Endometrium (tissue), 2 donors: ENCODE data around the gene ANO4.
"Not testable (repeated sequence)": the region's sequence is repeated elsewhere in the genome, so short reads cannot be mapped to it uniquely, and the experiment has no call there.

Source experiments
- FAIRE-seq: peaks from 2 replicates; lab custom pipeline; 2012; peaks lifted over from hg19 to GRCh38; lab: Jason Lieb, UNC
- donor health status: control.
- donor health status: control.

ANO4 gene

DNA sequence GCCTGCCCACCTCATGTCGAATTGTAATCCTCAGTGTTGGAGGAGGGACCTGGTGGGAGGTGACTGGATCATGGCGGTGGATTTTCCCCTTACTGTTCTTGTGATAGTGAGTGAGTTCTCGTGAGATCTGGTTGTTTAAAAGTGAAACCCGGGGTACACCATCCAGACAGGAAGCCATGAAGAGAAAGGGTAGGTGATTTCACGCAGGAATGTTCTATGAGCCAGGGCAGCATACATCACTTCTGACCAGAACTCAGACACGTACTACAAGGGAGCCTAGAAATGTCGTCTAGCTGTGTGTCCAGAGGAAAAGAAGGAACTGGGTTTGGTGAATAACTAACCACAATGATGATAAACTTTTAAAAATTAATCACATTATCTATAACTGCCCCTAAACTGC lies 80.6 kb downstream of the ANO4 start:
- FAIRE-seq: no peak

DNA sequence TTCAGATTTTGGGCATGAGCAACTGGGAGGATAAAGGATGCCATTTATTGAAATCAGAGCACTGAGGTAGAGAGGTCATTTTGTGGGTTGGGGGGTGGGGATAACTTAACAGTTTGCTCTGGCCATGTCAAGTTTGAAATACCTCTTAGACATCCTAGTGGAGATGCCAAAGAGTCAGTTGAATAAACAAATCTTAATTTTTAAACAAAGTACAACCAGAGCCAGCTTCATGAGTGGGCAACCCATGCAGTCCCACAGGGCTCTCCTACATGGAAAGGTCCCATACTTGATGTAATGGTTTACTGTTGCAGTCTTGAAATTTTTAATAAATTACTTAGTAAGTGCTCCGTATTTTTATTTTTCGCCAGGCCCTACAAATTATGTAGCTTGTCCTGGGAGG lies 81.2 kb downstream of the ANO4 start:
- no peak for FAIRE-seq

DNA sequence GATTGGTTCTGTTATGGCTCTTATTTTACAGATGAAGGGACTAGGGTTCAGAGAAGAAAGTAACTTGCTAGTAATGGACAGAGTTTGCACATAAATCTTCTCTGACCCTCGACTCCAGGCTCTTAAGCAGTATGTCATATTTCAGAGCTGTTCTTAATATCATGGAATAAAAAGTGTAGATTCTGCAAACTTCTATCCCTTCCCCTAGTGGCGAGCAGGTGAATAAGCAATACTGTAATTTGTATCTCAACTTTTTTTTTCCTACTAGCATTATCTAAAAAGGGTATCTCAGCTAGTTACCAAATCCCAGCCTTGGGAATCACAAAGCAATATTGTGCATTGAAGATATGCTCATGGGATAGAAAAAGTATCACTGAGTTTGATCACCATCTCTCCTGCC lies 83.2 kb downstream of the ANO4 start:
- FAIRE-seq: no peak

DNA sequence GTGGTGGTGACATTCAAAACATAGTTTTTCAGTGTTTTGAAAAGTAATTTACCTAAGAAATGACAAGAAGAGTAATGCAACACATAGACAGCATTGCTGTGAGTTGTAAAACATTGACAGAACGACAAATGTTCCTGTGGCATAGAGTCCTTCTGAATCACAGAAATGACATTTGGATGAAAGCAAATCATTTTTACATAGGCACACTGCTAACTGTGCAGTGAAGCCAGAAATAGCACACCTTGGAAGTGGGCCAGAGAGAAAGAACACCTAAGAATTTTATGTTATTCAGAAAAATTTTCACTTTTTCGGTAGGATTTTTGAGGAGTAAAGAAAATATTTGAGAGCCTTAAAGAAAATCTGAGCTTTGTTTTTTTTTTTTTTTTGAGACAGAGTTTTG lies 100.6 kb downstream of the ANO4 start:
- no peak for FAIRE-seq

DNA sequence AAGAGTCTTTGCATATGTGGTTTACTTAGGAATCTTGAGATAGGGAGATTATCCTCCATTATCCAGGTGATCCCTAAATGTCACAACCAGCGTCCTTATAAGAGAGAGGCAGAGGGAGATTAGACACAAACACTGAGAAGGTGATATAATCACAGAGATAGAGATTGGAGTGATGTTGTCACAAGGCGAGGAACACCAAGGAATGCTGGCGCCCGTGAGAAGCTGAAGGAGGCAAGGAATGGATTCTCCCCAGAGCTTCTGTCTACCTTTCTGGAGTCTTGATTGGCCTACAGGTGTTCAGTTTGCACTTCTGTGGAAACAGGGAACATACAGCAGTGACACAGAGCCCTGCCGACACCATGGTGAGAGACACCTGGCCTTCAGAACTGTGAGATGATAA lies 101.6 kb downstream of the ANO4 start:
- no peak for FAIRE-seq

DNA sequence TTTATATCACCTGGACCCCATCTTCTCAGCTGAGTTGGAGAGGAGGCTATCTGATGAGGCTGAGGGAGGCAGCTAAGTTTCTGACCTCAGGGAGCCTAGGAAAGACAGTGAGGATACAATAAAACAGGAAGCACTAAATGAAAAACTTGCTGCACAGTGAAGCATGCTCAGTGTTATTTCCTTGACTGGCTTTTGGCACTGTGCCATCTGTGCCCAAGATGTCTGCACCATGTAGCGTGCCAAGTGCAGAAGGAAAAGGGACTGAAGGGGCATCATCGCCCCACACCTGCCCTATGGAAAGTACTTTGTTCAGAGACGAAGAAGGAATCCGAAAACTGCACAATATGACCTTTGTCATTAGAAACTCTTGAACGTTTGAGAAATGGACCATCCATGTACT lies 102.7 kb downstream of the ANO4 start:
- no peak for FAIRE-seq

DNA sequence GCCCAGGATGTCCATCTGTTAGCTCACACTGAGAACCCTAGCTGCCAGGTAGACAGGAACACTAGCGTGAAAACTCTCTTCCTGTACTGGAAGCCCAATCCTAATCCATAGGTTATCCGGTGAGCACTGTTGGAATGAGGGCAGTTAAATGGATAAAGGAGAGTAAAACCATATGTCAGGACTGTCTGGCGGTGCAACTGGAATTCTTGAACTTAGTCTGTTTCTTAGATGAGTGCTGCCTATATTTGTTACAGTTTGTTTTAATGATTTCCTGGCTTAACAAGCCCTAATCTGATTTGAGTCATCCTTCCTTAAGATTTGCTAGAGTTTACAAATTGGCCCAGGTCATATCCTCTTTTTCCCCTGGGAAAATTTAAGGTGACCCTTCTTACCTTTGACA lies 104.7 kb downstream of the ANO4 start:
- FAIRE-seq: no peak

DNA sequence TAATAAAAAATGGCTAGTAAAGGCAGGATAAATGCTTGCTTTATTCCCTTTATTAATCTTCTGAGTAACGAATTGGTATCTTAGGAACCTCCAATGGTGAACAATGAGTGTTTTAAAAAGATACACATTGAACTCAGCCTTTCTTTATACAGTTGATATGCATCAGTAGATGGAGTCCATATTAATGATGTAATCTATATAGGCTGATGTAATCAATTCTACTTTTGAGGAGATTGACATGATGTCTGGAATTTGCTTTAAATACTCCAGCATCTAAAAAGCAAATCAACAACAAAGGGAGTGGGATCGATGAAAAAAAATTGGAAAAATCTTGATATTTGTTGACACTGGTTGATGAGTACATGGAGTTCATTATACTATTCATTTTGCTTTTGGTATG lies 106.2 kb downstream of the ANO4 start:
- no peak for FAIRE-seq

DNA sequence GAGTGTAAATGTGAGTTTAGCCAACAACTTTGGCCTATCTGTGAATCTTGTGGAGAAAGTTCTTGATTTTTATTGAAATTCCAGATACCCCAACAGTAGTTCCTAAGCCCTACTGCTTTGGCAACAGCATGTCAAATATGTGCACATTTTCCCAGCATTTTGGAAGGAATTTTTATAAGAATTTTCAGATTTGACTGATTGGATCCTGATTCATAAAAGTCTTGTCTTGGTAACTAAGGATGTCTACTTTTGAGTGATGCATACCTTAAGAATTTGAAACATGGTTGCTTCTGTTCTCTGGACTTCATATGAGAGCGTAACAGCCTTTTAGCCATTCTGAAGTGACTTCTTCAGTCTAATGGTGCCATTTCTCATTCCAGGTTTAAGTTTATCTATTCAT lies 106.7 kb downstream of the ANO4 start:
- FAIRE-seq: no peak

DNA sequence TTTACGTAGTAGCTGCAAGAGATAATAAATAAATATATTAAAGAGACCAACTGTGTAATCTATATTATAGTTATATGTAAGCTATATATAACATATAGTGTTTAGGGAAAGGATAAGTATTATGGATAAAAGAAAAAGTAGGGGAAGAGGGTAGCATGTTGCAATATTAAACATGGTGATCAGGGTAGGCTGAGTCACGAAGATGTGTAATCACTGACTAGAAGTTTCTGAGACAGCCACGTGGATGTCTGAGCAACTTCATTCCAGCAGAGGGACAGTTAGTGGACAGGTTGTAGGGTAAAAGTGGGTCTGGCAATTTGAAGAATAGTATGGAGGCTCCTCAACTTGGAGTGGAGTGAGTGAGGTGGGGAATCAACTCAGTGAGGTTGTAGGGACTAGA lies 109.7 kb downstream of the ANO4 start:
- no peak for FAIRE-seq

DNA sequence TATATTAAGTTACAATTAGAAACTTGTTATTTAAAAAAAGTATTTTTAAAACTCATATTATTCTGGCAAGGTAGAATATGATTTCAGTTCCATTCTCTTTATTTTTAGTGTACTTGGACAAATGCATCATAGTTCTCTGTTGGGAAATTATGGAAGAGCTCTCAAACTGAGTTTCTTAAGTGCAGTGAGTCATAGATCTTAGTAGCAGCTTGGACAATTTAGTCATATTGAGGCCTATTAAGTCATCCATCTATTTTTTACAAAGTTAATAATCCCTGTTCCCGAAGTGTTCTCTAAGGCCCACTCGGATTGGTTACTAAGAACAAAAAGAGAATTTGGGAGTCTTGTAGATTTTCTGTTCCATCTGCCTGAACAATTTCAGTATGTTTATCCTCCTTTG lies 113.9 kb downstream of the ANO4 start:
- no peak for FAIRE-seq

DNA sequence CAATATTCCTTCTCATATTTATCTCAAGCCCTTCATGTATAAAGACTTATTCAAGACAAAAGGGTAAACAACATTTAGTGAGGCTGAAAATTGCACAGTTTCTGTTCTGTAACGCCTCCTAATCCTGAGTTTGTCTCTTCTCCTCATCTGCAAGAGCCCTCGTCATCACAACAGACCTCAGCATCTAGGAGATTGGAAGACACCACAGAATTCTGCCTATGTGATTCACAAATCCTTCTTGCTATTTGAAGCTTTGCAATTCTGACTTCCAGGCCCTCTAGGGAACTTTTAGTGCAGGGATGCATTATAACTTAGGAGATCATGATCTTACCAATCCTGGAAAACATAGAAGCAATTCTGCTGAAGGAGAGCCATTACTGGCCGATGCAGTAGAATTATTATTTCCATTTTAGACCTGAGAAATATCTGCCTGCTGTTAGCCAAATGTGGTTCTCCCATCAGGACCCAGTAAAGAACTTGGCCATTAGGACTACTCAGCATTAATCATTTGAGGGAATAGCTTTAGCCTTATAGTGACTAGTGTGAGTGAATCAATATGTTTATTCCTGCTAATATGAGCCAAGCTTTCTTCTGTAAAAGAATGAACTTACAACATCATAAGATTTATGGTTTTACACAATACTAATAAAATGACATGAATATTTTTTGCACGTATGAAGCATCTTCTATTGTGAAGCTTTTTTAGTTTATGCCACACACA lies 119.5 kb downstream of the ANO4 start:
- FAIRE-seq: no peak

DNA sequence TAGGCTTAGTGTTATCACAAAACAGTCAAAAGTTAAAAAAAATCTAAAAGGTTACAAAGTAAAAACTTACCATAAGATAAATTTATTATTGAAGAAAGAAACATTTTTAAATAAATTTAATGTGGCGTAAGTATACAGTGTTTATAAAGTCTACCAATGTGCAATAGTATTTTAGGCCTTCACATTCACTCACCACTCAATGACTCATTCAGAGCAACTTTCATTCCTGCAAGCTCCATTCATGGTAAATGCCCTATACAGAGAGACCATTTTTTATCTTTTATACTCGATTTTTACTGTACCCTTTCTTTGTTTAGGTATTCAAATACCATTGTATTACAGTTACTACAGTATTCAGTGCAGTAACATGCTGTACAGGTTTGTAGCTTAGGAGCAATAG lies 124.5 kb downstream of the ANO4 start:
- FAIRE-seq: no peak

DNA sequence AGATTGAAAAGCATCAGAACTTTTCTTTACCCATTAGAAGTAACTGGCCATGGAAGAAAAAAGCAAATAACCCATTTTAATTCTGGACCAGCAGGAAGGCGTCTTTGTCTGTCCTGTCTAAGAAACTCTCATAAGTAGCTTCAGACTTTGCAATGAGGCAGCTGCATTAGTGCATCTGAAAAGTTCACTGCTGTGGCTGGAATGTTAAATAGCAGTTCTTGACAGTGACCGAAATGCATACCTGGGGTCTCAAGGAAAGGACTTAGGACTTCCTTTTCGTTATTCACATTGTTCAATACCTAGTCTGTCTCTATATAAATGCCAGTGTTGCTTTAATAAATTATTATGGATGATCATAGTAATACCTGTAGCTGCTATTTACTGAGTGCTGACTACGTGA lies 125.9 kb downstream of the ANO4 start:
- FAIRE-seq: no peak

DNA sequence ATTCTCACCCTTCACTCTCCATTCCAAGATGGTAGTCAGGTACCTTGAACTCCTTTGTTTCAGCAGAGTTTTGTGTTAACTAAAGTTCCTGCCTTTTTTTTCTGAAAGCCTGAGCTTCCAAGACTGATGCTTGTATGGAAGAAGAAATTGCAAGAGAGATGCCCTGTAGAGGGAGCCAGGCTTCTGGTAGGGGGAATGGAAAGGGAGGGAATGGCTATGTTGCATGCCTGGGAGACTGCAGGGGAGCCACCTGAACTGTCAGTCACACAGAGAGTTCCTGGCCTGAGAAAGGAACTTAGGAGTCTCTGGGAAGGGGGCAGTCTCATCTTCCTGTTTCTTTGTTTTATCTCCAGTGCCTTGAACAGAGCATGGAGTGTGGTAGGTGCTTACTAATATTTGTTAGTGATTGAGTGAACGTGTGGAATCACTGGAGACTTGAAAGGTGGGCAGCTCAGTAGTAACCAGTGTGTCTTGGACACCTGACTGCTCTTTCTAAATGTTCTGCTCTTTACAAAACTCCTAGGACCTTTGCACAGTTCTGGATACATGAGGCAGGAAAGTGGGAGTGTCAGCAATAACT lies 132.2 kb downstream of the ANO4 start:
- no peak for FAIRE-seq

DNA sequence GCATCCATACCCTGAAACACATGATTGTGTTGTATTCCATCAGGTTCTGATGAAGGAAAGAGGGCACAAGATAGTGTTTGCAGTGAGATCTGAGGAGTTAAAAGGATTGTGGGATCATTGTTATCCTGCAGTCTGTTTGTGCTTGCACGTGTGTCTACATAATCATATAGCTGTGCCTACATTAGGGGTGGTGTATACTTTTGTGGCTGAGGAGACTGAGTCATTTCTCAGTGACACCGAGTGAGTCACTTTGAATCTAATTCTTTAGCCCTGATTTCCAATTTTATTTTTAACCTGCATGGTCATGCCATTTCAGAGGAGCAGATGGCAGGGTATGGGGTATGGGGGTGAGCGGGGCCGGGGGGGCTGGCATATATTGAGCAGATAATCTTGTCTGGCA lies 133.2 kb downstream of the ANO4 start:
- no peak for FAIRE-seq

DNA sequence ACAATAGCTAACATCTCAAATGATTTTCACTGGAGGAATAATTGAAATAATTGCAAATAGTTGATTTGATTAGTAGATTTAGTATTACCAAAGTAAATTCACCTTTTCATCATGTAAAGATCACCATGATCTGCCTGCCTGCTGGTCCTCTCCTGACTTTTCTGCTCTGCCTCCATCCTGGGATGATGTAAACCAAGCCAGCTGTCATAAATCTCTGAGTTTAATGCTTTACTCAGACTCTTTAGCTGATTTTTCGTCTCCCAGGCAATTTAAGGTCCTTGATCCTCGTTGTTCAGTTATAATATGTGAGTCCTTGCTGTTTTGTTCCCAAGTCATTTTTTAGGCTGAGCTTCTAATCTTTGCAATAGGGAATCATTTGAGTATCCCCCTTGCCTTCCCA lies 138.0 kb downstream of the ANO4 start:
- no peak for FAIRE-seq

DNA sequence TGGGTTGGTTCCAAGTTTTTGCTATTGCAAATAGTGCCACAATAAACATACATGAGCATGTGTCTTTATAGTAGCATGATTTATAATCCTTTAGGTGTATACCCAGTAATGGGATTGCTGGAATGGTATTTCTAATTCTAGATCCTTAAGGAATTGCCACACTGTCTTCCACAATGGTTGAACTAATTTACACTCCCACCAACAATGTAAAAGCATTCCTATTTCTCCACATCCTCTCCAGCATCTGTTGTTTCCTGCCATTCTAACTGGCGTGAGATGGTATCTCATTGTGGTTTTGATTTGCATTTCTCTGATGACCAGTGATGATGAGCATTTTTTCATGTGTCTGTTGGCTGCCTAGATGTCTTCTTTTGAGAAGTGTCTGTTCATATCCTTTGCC lies 139.0 kb downstream of the ANO4 start:
- not testable (repeated sequence) for FAIRE-seq

DNA sequence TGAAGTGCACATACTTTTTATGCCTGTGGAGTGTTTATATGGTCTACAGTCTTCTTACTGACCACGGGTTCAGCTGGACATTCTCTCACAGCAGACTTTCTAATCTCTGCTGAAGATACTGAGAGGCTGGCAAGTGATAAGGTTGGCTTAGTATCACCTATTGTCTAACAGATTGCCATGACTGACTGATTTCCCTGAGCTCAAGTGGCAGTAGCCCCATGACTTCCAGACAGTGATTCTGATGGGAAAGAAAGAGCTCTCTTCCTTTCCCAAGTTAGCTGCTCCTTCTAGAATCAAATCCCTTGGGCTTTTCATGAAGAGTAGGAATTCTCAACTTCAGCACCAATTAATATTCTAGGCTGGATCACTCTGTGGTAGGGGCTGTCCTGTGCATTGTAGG lies 141.4 kb downstream of the ANO4 start:
- no peak for FAIRE-seq

DNA sequence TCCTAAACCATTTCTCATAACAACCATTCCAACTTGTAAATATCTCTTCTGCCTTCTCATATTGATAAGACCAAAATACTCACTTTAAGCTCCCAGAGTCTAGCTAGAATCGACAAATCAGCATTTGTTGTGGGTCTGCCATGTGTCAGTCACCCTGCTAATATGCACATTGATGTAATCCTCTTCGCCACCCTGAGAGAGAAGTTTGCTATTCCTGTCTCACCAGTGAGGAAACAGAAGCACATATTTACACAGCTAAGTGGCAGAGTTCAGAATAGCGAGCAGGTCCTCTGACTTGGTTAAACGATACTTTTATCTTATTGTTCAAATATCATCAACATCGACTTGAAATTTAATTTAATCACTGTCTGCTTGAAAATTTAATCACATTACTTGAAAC lies 142.1 kb downstream of the ANO4 start:
- FAIRE-seq: no peak

DNA sequence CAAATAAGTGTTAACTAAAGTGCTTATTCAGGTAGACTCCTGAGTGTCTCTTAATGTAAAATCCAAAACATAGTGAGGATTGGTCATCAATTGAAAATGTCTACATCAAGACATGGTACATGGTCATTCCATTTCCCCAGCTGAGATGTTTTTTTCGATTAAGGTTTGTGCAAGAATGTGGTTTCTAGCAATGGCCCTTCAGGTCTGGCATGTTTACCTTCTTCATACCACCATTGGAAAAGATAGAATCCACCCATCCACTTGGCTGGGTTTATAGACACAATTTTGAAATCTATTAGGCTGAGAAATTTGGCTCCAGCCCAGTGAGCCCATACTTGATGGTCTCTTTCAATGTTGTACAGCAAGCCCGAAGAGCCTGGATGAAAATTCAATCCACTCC lies 145.9 kb downstream of the ANO4 start:
- FAIRE-seq: no peak

DNA sequence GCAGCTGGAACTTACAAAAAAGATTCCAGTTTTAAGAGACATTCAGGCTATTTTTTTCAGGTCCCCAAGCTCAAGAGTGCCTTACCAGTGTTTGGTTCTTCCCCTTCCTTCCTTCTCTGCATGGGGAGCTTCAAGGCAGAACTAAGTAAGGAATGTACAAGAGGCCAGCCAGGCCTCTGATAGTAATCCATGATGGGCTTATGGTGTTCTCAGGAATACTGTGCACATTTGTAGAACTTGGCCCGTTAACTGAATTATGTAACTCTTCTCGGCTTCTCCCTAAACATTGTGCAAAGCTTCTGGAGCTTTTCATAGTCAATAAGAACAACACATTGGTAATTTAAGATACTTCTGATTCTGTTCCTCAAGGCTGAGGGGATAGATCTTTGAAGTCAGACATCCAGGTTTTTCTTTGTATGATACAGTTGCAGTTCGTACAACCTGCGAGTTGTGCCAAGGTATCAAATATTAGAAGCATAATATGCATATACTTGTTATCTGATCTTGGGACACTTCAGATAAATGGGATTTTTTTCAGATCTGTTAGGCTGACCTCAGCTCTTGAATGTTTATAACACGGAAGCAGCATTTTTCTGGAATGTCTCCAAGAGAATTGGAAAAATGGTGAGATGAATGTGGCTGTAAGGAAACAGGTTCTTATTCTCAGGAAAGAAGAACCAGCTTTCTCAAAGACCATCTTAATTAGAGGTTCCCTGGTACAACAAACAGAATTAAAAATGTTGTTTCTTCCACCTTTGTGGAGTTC lies 148.6 kb downstream of the ANO4 start:
- no peak for FAIRE-seq

DNA sequence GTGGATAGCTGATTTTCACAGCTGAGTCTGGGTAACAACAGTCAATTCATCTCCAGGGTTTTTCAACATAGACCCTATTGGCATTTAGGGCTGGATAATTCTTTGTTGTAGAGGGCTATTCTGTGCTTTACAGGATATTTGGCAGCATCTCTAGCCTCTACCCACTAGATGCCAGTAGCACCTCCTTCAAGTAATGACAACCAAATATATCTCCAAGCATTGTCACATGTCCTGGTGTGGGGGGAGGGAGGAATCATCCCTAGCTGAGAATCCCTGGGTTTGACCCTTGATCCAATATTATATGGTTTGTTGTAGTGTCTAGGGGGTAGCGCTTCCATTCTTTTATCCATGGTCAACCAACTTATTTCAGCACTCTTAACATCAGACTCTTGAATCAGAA lies 157.2 kb downstream of the ANO4 start:
- FAIRE-seq: no peak

DNA sequence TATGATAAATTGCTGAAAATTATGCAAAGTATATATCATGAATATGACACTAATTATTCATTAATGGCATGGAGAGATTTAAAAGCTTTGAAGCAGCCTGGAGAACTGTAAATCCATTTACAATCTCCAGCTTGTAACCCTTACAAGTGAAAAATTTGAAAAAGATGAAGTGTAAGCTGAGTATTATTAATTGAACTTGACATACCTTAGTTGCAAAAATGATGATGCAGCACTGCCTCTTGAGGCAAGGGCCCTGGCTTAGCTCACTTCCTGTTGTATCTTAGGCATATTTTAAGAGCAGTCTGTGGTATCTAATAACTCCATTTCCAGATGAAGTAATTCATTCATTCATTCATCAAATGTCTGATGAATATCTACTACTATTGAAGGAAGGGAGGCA lies 158.6 kb downstream of the ANO4 start:
- no peak for FAIRE-seq
